Activated T-cell treated with anti-CD3 and anti-CD28 coated beads, Interleukin-2, amount 50 U/mL, for 1 hour (primary cell): ENCODE data around the gene FHOD3.
"Not testable (repeated sequence)": the region's sequence is repeated elsewhere in the genome, so short reads cannot be mapped to it uniquely, and the experiment has no call there.

Experiments
- DNase-seq: peaks from one replicate; pipeline ENCODE4 v3.0.0-alpha.2; 2020

The FHOD3 gene

GRCh38 chr18:36456622-36457021 lies 159.1 kb downstream of the FHOD3 start:
- DNase-seq, result no peak

- no peak for DNase-seq
Measured at GRCh38 chr18:36457683-36458082, 160.2 kb downstream of the FHOD3 start.

DNA sequence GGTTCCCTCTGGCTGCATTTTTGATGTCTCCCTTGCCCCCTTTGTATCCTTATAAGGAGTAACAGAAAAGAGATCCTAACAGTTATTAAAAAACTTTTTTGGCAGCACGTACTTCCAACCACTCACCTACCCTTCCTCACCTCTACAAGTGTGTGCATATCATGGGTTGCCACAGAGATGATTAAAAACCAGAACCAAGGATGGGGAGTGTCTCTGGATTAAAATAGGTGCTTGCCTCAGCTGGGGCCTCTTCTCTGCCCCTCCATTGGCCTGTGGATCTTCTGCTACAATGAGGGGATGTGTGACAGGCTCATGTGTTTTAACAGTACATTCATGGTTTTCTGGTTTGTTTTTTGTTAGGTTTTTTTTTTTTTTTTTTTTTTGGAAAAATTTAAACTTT lies 160.8 kb downstream of the FHOD3 start:
- DNase-seq, result no peak

DNA sequence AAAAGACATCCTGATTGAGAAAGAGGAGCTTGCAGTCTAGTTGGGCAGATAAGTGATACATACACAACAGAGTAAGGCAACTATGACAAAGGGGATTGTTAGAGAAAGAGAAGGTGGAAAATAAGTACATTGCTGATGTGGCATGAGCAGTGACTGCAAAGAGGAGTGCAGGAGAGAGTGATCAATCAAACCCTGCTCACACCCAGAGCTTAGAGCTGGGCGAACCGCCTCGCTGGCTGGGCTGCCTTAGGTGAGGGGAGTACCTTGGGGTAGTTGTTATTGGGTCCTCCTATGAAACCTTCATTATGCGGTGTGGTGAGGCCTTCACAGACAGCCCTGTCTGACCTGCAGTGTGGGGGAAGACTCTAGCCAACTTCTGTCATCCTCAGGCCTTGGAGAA lies 161.7 kb downstream of the FHOD3 start:
- DNase-seq, result no peak

DNA sequence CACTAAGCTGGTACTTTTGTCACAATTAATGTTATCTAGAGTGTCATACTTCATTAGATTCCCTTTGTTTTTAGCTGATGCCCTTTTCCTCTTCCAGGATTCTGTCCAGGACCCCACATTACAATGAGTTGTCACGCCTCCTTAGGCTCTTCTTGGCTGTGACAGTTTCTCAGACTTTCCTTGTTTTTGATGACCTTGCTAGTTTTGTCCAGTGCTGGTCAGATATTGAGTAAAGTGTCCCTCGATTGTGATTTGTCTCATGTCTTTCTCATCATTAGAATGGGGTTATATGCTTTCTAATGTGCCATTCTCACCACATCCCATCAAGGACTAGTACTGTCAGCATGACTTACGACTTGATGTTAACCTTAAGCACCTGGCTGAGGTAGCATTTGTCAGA lies 162.3 kb downstream of the FHOD3 start:
- no peak for DNase-seq

DNA sequence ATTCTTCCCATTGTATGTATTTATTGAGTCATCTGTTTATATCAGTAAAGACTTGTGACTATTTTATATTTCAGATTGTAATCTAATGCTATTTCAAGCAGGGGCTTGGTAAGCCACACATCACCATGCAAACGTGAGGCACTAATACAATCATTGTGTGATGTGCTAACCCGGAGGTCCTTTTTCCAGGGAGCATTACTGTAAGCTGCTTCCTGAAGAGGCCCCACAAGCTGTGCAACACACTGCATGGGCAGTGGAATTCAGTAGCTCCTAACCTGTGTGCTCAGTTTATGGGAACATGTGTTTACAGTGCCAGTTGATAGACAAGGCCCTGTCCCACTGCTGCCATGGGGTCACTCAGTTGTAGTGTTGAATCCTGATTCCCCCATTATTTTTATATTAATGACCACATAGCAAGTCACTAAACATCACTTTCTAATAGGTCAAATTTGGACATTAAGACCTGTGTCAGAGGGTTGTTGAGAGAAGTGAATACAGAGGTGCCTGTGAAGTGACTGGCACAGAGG lies 162.9 kb downstream of the FHOD3 start:
- DNase-seq, result no peak

GRCh38 chr18:36460854-36461253 lies 163.3 kb downstream of the FHOD3 start:
- DNase-seq, result no peak

DNA sequence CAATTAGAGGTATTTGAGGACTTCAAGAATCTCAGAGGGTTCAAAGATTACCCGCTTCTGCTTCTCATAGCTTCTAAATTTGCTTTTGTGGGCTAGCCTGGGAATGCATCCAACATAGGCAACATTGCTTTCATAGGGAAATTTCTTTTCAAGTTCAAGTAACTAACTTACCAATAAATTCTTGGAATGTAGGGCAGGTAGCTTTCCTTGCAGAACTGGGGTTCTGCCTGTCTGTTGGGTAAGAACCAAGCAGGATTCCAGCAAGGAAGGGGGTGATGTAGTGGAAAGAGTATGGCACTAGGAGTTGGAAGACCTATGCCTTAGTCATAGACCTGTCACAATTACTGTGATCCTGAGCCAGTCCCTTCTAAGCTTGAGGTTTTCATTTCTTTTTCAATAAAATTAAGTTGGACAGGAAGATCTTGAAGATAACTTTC lies 164.1 kb downstream of the FHOD3 start:
- no peak for DNase-seq

DNA sequence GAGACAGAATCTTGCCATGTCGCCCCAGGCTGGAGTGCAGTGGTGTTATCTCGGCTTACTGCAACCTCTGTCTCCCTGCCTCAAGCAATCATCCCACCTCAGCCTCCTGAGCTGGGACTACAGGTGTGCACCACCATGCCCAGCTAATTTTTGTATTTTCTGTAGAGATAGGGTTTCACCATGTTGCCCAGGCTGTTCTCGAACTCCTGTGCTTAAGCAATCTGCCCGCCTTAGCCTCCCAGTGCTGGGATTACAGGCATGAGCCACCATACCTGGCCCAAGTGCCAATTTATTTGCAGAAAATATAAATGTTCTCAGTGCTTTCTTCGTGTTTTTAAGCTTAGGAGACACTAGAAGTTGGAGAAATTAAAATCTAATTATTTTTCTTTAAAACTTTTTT lies 166.0 kb downstream of the FHOD3 start:
- DNase-seq, result not testable (repeated sequence)

GRCh38 chr18:36464126-36464651 lies 166.7 kb downstream of the FHOD3 start:
- no peak for DNase-seq

DNA sequence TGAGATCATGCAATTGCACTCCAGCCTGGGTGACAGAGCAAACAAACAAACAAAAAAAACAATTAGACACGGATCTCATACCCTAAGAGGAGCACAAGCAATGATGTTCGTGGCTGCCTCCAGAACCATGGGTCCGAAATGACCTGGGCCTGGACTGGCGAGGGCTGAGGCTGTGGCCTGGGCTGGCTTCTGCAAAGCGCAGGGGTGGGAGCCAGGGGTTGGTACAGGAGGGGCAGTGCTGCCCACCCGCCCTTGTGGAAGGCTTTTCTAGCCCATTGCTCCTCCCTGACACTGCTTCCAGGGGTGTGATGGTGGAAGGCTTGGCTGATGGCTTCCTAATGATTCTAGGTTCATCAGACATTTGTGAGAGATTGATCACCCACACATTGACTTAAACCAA lies 167.8 kb downstream of the FHOD3 start:
- DNase-seq, result no peak

- DNase-seq, result no peak
Measured at GRCh38 chr18:36465970-36466369, 168.5 kb downstream of the FHOD3 start.

DNA sequence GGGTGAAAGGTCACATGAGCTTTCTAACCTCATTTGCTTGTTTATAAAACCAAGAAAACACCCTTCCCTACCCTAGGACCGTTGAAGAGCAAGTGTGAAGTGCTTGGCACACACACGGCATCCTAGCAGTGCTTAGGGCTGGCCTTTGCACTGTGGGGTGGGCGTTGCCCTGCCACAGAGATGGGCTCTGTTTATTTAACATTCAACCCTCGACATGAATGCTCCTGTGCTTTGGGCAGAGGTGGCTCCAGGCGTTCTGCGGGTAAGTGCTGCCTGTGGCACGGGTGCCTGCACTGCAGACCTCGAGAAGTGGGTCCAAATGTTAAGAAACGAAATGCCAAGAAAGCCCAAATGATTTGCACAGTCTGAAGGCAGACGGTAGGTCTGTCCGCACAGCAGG lies 170.1 kb downstream of the FHOD3 start:
- DNase-seq, result no peak

DNA sequence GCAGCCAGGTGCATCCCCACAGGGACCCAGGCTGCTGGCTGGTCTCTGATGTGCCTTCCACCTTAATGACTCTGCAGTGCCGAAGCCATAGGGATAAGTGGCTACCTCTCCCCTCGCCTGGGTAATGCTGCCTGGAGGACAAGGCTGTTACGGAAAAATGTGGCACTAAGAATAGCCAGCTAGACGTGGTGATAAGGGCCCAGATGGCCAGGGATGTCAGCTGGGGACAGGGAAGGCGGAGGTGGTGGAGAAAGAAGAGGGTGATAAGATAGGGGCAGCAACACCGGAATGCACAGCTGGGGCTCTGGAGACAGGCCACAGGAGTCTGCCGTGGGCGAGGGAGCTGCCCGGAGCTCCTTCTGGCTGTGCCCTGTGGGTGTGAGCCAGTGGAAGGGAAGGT lies 170.6 kb downstream of the FHOD3 start:
- no peak for DNase-seq

- DNase-seq, result no peak
Measured at GRCh38 chr18:36469461-36469860, 171.9 kb downstream of the FHOD3 start.

DNA sequence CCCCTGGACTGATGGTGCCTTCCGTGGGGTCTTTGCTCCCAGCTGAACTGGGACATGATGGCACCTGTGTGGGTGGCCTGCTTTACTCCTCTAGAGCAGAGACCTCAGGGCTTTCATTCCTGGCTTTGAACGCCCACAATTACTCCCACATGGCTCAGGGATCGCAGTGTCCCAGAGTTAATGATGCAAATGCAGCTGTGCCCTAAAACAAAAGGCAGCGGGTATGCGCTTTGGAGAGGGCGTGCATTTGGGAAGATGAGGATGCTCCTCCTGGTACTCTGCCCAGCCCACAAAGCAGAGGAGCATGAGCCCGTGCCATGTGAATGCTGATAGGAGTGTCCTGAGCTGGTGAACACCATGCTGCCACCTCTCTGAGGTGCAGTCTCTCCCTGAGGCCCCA lies 173.4 kb downstream of the FHOD3 start:
- no peak for DNase-seq

DNA sequence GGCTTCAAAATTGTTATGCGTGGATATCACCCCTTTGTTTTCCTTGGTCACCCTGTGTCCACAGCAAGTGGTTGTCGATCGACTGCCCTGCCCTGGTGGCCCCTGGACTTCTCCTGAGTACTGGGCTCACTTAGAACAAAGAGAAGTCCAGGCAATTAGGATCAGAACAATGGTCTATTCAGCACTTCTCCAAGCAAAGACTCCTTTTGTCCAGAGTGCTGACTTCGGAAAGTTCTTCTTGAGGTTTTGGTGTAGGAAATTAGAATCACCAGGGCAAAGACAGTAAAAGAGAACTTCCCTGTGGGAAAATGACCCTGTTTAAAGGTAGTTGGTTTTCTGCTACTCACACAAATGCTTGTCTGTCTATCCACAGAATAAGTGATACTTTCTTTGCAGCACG lies 173.9 kb downstream of the FHOD3 start:
- DNase-seq, result no peak

- no peak for DNase-seq
Measured at GRCh38 chr18:36476433-36476832, 178.9 kb downstream of the FHOD3 start.

DNA sequence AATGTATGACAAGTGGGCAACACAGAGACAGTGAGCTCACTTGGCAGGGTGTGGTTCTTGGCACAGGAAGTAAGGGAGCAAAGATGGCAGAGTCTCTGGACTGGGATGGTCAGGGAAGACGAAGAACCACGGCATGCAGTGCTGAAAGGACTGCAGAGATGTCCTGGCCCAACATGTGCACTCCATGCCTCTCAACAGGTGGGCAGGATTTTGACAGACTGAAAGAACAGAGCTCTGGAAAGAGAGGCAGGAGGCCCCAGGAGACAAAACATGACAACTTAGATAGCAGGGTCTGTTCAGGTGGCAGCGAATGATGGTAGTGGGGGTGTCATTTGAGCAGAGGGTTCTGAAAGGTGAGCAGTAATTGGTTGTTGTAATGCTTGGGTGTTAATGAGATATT lies 180.3 kb downstream of the FHOD3 start:
- DNase-seq, result no peak

DNA sequence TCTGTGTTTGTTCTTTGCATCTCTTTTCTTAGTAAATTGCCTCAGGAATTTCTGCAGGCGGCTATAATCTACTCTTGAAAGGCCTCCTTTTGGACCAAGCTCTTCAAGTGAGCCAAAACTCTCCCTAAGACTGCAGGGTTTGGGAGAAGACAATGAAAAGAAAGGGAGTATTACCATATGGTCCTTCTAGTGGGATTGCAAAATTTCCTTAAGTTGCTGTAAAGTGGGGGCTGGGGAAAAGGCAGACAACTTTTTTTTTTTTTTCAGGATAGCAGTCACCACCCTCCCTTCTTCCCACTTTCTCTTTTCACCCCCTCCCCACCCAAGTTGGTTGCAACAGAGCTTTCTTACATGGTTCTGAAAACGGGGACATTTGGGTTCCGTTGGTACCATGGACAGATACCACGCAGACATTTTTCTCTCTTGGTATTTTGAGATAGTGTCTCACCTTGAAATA lies 183.7 kb downstream of the FHOD3 start:
- no peak for DNase-seq

DNA sequence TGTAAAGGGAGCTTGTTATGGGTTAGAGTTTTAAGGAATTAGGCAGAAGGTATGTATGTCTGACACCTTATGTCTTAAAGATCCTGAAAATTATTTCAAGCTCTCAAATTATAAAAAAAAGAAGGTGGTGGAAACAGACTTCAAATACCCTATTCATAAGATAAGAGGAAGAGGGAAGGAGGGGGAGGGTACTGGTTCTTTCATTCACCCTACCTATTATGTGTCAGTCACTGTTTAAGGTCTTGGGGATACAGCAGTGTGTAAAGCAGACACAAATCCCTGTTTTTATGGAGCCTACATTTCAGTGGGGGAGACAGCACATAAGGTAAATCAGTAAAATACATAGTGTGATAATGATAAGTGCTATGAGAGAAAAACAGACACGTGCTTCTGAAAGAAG lies 184.4 kb downstream of the FHOD3 start:
- DNase-seq, result no peak

- DNase-seq, result no peak
Measured at GRCh38 chr18:36484591-36484990, 187.1 kb downstream of the FHOD3 start.

DNA sequence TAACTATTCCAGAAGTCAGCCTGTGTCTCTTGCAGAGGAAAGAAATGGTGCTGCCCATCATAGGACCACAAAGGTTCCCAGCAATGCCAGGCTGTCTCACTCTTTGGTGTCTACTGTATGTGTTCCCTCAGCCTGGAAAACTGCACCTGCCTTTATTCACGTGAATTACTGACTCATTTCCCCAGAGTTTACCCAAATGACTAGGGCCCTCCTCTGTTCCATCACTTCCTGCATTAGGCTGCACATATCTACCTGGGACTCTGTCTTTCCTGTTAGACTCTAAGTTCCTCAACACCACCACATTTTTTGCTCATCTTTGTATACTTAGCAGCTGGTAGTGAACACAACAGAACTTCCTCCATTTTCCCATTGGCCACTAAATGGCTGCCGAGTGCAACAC lies 188.3 kb downstream of the FHOD3 start:
- DNase-seq, result no peak

GRCh38 chr18:36488131-36488530 lies 190.6 kb downstream of the FHOD3 start:
- no peak for DNase-seq

DNA sequence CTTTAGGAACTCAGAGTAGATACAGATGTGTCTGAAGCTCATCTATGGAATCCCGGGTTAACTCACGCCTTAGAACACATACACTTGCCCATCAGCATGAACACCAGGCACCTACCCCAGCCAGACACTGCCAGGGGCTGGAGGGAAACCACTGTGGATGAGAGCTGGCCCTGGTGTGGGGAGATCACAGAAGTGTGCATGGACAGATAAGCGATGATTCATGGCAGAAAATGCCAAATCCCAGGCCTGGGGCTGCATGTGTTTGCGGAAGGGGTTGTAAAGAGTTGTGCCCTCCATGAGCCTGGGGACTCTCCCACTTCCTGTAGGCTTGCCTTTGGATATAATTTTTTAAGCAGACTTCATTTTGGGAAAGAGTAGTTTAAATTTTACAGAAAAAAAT lies 193.4 kb downstream of the FHOD3 start:
- DNase-seq, result no peak
